B cell (primary cell): ENCODE data around the gene CCDC68.

Source experiments
- CTCF ChIP-seq: fragments of 200-600 bp; IDR thresholded peaks from one replicate; pipeline ENCODE4 v1.8.0; 2022; ENCODE audit warnings: antibody characterized with exemption, mild to moderate bottlenecking
- EZH2 ChIP-seq: IDR thresholded peaks from 2 replicates; pipeline ENCODE4 v1.6.1; 2012; ENCODE audit warnings: borderline replicate concordance, low read depth, mild to moderate bottlenecking, moderate library complexity, low read length; ENCODE audit not compliant: insufficient read depth, poor library complexity, severe bottlenecking

DNA sequence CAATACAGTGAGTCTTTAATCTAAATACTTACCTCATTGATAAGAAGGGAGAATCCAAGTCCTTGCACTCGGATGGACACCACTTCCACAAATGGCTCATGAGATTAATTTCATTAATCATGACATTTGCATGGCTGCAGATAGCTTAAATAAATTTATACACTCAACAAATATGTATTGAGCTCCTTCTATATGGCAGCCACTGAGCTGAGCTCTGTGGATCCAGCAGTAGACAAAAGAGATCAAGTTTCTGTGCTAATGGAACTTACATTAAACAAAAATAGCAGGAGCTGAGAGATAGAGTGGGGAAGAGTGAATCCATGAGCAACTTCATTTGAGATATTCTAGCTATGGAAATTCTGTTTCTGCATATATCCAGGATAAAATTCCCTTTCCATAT lies 86.6 kb downstream of the CCDC68 start:
- TF ChIP-seq CTCF (no peak), EZH2 (no peak)
